Tibial nerve (tissue), 4 donors: ENCODE results near the gene THAP12. TPM values are rescaled to one million over a fixed set of nuclear protein-coding genes. Genes with fewer than 3 reads are reported as not detected.

Source experiments
- DNase-seq, 2 donors: peaks; one replicate each; pipeline ENCODE4 v3.0.0-alpha.2; 2019; ENCODE audit warnings: low spot score in 2 of 2
- H3K27ac ChIP-seq, 4 donors: fragments of 200-600 bp; sonication (generic) in 3 of 4; one replicate each; pipeline ENCODE4 v1.5.1; 2017 to 2019; ENCODE audit warnings: mild to moderate bottlenecking in 1 of 4
- H3K27me3 ChIP-seq, 2 donors: fragments of 200-600 bp; sonication (generic) in 1 of 2; one replicate each; pipeline versions ENCODE4 v1.5.1 to v1.6.0; 2017 to 2019
- H3K36me3 ChIP-seq, 3 donors: fragments of 200-600 bp; sonication (generic); one replicate each; pipeline ENCODE4 v1.5.1; 2018 to 2019
- H3K4me1 ChIP-seq, 4 donors: fragments of 200-600 bp; sonication (generic) in 3 of 4; one replicate each; pipeline ENCODE4 v1.5.1; 2017 to 2019
- H3K4me3 ChIP-seq, 4 donors: fragments of 200-600 bp; sonication (generic) in 3 of 4; one replicate each; pipeline ENCODE4 v1.5.1; 2017 to 2019; ENCODE audit warnings: mild to moderate bottlenecking in 1 of 4, moderate library complexity in 1 of 4
- H3K9me3 ChIP-seq, 4 donors: fragments of 200-600 bp; sonication (generic) in 3 of 4; one replicate each; pipeline ENCODE4 v1.5.1; 2017 to 2019
- CTCF ChIP-seq, 5 experiments: fragments of 200-600 bp in 3 of 5; fragments of 450-650 bp in 2 of 5; sonication (generic) in 3 of 5; IDR thresholded peaks; one replicate each; pipeline ENCODE4 v1.5.1; 2016 to 2019; ENCODE audit warnings: antibody characterized with exemption in 5 of 5, mild to moderate bottlenecking in 3 of 5, moderate library complexity in 2 of 5
- EP300 ChIP-seq, 2 donors: sonication (generic); formaldehyde crosslinking; IDR thresholded peaks; one replicate each; pipeline ENCODE4 v1.6.1; 2017; ENCODE audit warnings: antibody characterized with exemption in 2 of 2, mild to moderate bottlenecking in 1 of 2
- POLR2A ChIP-seq, 2 donors: fragments of 450-650 bp; IDR thresholded peaks; one replicate each; pipeline ENCODE4 v1.6.1; 2017; ENCODE audit warnings: antibody characterized with exemption in 2 of 2, mild to moderate bottlenecking in 2 of 2, moderate library complexity in 2 of 2
- WGBS, 2 donors: methylation state at CpG; one replicate each; pipeline ENCODE4 v1.1.5; 2018; 5-methylcytosine and 5-hydroxymethylcytosine counted together
- total RNA-seq, 4 donors: library from RNA; depleted of rRNA; stranded (reverse); fragments of >200 nt; gene quantifications; one replicate each; pipeline ENCODE4 v1.1.0, GENCODE V29; 2016

THAP12 gene
- total RNA-seq, 4 donors from 2014 or later = 30.4 to 42.6 (median 35.7) TPM

GRCh38 chr11:76365038-76365679 lies 15.8 kb downstream of the THAP12 start:
- WGBS, 2 donors = 91 to 92% methylated on average over 16 of the region's 16 CpGs
- DNase-seq = no peak
- no peaks in the 10 kb centered on the region for H3K9me3 ChIP-seq

GRCh38 chr11:76362716-76363115 lies 18.2 kb downstream of the THAP12 start:
- no peak for DNase-seq
- no peaks in the 10 kb centered on the region for H3K9me3 ChIP-seq
- peaks cover 0 to 21% (median 0%) of the 10 kb centered on the region in 4 donors for H3K4me1 ChIP-seq
- no peaks in the 10 kb centered on the region for H3K27me3 ChIP-seq
- H3K4me3 ChIP-seq = no peak overlapping the region
- TF ChIP-seq CTCF (IDR thresholded peaks at IDR 0.05) = no peak
- no peak for TF ChIP-seq EP300 (IDR thresholded peaks at IDR 0.05)
- no peak for TF ChIP-seq POLR2A (IDR thresholded peaks at IDR 0.05)
- peaks cover 0 to 42% (median 0%) of the 10 kb centered on the region in 3 donors for H3K36me3 ChIP-seq
- WGBS, 2 donors = 87 to 92% methylated on average over 7 of the region's 7 CpGs
- H3K27ac ChIP-seq = no peak overlapping the region

More at GRCh38 chr11:76365038-76365679, 15.8 kb downstream of the THAP12 start:
- Histone ChIP-seq H3K36me3 (peaks cover 0 to 28% (median 0%) of the 10 kb centered on the region in 3 donors), H3K4me1 (peaks cover 0 to 29% (median 0%) of the 10 kb centered on the region in 4 donors), H3K27ac (no peak overlapping the region), H3K27me3 (no peaks in the 10 kb centered on the region), H3K4me3 (no peak overlapping the region)
- TF ChIP-seq CTCF (IDR thresholded peaks at IDR 0.05) (no peak), POLR2A (IDR thresholded peaks at IDR 0.05) (no peak), EP300 (IDR thresholded peaks at IDR 0.05) (no peak)

GRCh38 chr11:76361776-76362175 lies 19.2 kb downstream of the THAP12 start:
- peaks cover 0 to 21% (median 0%) of the 10 kb centered on the region in 4 donors for H3K4me1 ChIP-seq
- no peak overlapping the region for H3K27ac ChIP-seq
- no peak overlapping the region for H3K4me3 ChIP-seq
- 59 to 65% methylated on average over 2 of the region's 2 CpGs for WGBS, 2 donors
- TF ChIP-seq POLR2A (IDR thresholded peaks at IDR 0.05) (no peak), CTCF (IDR thresholded peaks at IDR 0.05) (no peak), EP300 (IDR thresholded peaks at IDR 0.05) (no peak)
- no peaks in the 10 kb centered on the region for H3K9me3 ChIP-seq
- H3K36me3 ChIP-seq = peaks cover 0 to 42% (median 0%) of the 10 kb centered on the region in 3 donors
- DNase-seq = no peak
- H3K27me3 ChIP-seq = no peaks in the 10 kb centered on the region

GRCh38 chr11:76361374-76361773 lies 19.6 kb downstream of the THAP12 start:
- H3K27ac ChIP-seq = no peak overlapping the region
- peaks cover 0 to 21% (median 0%) of the 10 kb centered on the region in 4 donors for H3K4me1 ChIP-seq
- TF ChIP-seq POLR2A (IDR thresholded peaks at IDR 0.05) = no peak
- TF ChIP-seq CTCF (IDR thresholded peaks at IDR 0.05) = no peak
- no peak for TF ChIP-seq EP300 (IDR thresholded peaks at IDR 0.05)
- no peak overlapping the region for H3K4me3 ChIP-seq
- H3K9me3 ChIP-seq = no peaks in the 10 kb centered on the region
- H3K27me3 ChIP-seq = no peaks in the 10 kb centered on the region
- no peak for DNase-seq
- H3K36me3 ChIP-seq = peaks cover 0 to 45% (median 0%) of the 10 kb centered on the region in 3 donors

GRCh38 chr11:76355172-76355571 lies 25.8 kb downstream of the THAP12 start:
- 57 to 61% methylated on average over 1 of the region's 1 CpG for WGBS, 2 donors
- TF ChIP-seq EP300 (IDR thresholded peaks at IDR 0.05) (no peak), CTCF (IDR thresholded peaks at IDR 0.05) (no peak), POLR2A (IDR thresholded peaks at IDR 0.05) (no peak)
- H3K27ac ChIP-seq = no peak overlapping the region

More at GRCh38 chr11:76355172-76355571, 25.8 kb downstream of the THAP12 start:
- Histone ChIP-seq H3K27me3 (no peaks in the 10 kb centered on the region), H3K4me1 (peaks cover 0 to 4% (median 0%) of the 10 kb centered on the region in 4 donors), H3K4me3 (no peak overlapping the region), H3K9me3 (peaks cover 0 to 7% (median 0%) of the 10 kb centered on the region in 4 donors), H3K36me3 (peaks cover 0 to 71% (median 4%) of the 10 kb centered on the region in 3 donors)
- DNase-seq = no peak
